ENCODE measurements around the gene DLAT. TPM values are rescaled to one million over a fixed set of nuclear protein-coding genes. Genes with fewer than 3 reads are reported as not detected.

The DLAT gene
- polyA plus RNA-seq, 2 of the 4 experiments (the other 2 are of a cell fraction): 32.5 to 42.8 TPM

DNA sequence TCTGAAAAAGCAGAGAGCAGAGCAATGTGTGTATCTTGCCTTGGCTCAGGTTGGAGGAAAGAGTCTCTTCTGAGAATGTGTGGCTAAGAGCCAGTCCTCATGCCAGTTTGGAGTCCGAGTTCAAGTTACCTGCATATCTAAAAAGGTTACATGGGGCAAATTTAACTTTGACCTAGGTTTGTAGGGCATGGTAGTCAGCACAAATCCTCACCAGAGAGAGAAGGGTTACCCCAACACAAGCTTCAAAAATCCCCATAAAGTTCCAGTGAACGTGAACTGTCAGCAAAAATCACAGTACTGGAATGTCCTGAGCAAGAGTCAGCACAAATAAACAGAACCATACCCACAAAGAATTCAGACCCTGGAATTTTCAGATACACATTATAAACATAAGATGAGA lies 75.3 kb downstream of the DLAT start:
- H3K4me1 ChIP-seq: no peaks in the 10 kb centered on the region
- TF ChIP-seq MAFK (IDR thresholded peaks at IDR 0.05; ENCODE audit: partially characterized antibody) (peak; percentile 45), KDM5A (IDR thresholded peaks at IDR 0.05) (no peak)
- FAIRE-seq (no peak), DNase-seq (ENCODE audit: low read depth in 1 of 2, low spot score in 1 of 2) (no peak), ATAC-seq (no peak)
- 72% methylated on average over 2 of the region's 2 CpGs for WGBS (ENCODE audit: missing lambda C conversion rate)
- CTCF ChIA-PET: interaction anchor here (0.9 to 1.6 kb wide), 4 partner anchors 12 to 75 kb away, joined by 3 to 6 read pairs (median 4); partner anchors contain the start of gene BCO2
- H3K27ac ChIP-seq: no peak overlapping the region
- no peaks in the 10 kb centered on the region for H3K9me3 ChIP-seq
- no peak overlapping the region for H3K4me2 ChIP-seq
- no peak overlapping the region for H3K4me3 ChIP-seq
- POLR2A ChIA-PET: interaction anchor here (1.1 kb wide), 1 partner anchor 14 kb away, joined by 3 read pairs; the partner anchor contains the start of genes SDHD and TIMM8B

DNA sequence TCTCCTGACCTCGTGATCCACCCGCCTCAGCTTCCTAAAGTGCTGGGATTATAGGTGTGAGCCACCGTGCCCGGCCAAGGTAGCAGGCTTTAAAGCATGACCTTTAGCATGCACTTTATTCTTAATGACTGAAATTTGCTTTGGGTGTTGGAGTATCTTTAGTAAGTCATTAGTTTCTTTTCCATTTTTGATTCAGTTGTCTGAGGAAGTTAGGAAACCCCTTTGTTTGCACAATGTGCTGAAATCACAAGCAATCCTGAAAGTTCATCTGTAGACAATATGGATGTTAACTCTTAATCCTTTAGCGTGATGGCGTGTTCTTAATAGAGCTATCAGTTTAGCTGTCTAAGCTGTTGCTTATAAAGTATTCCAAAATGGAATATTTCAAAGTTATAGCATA lies 78.2 kb downstream of the DLAT start:
- POLR2A ChIA-PET: interaction anchor here (0.7 kb wide), 1 partner anchor 60 kb away, joined by 10 read pairs; no protein-coding TSS in a partner anchor
- CTCF ChIA-PET: interaction anchor here (1.5 to 3.2 kb wide), 2 partner anchors 11 to 177 kb away, joined by 3 to 8 read pairs; no protein-coding TSS in a partner anchor
- H3K9me3 ChIP-seq: no peaks in the 10 kb centered on the region
- FAIRE-seq (no peak), DNase-seq (ENCODE audit: low read depth in 1 of 2, low spot score in 1 of 2) (no peak), ATAC-seq (no peak)
- H3K4me2 ChIP-seq: no peak overlapping the region
- no peak overlapping the region for H3K27ac ChIP-seq
- H3K4me3 ChIP-seq: no peak overlapping the region
- 90% methylated on average over 6 of the region's 6 CpGs for WGBS (ENCODE audit: missing lambda C conversion rate)
- H3K4me1 ChIP-seq: no peaks in the 10 kb centered on the region
- TF ChIP-seq ZSCAN20 (CRISPR knock-in tag; IDR thresholded peaks at IDR 0.05): no peak

DNA sequence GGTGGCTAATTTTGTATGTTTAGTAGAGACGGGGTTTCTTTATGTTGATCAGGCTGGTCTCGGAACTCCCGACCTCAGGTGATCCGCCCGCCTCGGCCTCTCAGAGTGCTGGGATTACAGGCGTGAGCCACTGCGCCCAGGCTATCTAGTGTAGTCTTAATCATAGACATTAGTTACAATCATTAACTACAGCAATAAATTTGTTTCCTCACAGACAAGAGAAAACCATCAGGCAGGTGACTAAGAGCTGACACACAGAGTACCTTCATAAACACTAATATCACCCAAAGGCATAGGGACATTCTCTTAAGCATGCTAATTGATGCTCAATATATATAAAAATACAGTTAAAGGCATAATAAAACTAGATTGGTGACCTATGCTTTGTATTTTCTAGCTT lies 80.9 kb downstream of the DLAT start:
- Histone ChIP-seq H3K4me2 (no peak overlapping the region), H3K27ac (no peak overlapping the region)
- POLR2A ChIA-PET: no interaction called here

More for the DNA sequence above, 80.9 kb downstream of the DLAT start:
- Histone ChIP-seq H3K4me1 (no peaks in the 10 kb centered on the region), H3K4me3 (no peak overlapping the region), H3K9me3 (no peaks in the 10 kb centered on the region)
- DNase-seq (ENCODE audit: low read depth in 1 of 2, low spot score in 1 of 2) (no peak), FAIRE-seq (no peak), ATAC-seq (no peak)
- CTCF ChIA-PET: interaction anchor here (1.4 to 3.2 kb wide), 2 partner anchors 8 to 174 kb away, joined by 3 to 8 read pairs; no protein-coding TSS in a partner anchor
- 71% methylated on average over 7 of the region's 8 CpGs for WGBS (ENCODE audit: missing lambda C conversion rate)
- no peak for TF ChIP-seq JUN (IDR thresholded peaks at IDR 0.05)
- TF ChIP-seq MYC (IDR thresholded peaks at IDR 0.05; ENCODE audit: borderline replicate concordance, low read length): no peak
- no peak for TF ChIP-seq POLR2AphosphoS2 (conservative IDR thresholded peaks at IDR 0.05; ENCODE audit: low read length)

Small RNAs within 50 kb of the gene (small RNA-seq; reads per million reads assigned to genes)
- gene AP000907.3: 0 reads per million in 6 experiments
- gene RNU6-893P: 0 to 0.26 (median 0.04) reads per million in 6 experiments

Other genes starting within 250 kb of the DLAT start
- gene ALG9, start 153.8 kb upstream of the DLAT start, polyA plus RNA-seq (2011; rRNA removed): 31.4 and 33.3 TPM in 2 replicates
- gene ALG9, start 153.8 kb upstream of the DLAT start, polyA plus RNA-seq (2017; fragmentation: RNase III; extraction: RNeasy Plus Mini Kit Qiagen cat#74134 plus additional on column Dnase treatment): 15.0 to 15.8 TPM (median 15.3 TPM) in 3 replicates
- gene FDXACB1, start 146.2 kb upstream of the DLAT start, polyA plus RNA-seq (2011; rRNA removed): 2.4 and 3.0 TPM in 2 replicates
- gene FDXACB1, start 146.2 kb upstream of the DLAT start, polyA plus RNA-seq (2017; fragmentation: RNase III; extraction: RNeasy Plus Mini Kit Qiagen cat#74134 plus additional on column Dnase treatment): 1.9 to 2.1 TPM (median 2.1 TPM) in 3 replicates
- 59.7 and 84.6 TPM in 2 replicates for gene CFAP68, start 145.9 kb upstream of the DLAT start, polyA plus RNA-seq (2011; rRNA removed)
- gene CFAP68, start 145.9 kb upstream of the DLAT start, polyA plus RNA-seq (2017; fragmentation: RNase III; extraction: RNeasy Plus Mini Kit Qiagen cat#74134 plus additional on column Dnase treatment): 36.3 to 40.3 TPM (median 36.5 TPM) in 3 replicates
- 1.1 and 3.1 TPM in 2 replicates for gene CRYAB, start 113.6 kb upstream of the DLAT start, polyA plus RNA-seq (2011; rRNA removed)
- 4.1 to 25.3 TPM (median 4.8 TPM) in 3 replicates for gene CRYAB, start 113.6 kb upstream of the DLAT start, polyA plus RNA-seq (2017; fragmentation: RNase III; extraction: RNeasy Plus Mini Kit Qiagen cat#74134 plus additional on column Dnase treatment)
- gene HSPB2, start 112.7 kb upstream of the DLAT start, polyA plus RNA-seq (2011; rRNA removed): 0.07 TPM in 1 of 2 replicates, not detected in the other
- gene HSPB2, start 112.7 kb upstream of the DLAT start, polyA plus RNA-seq (2017; fragmentation: RNase III; extraction: RNeasy Plus Mini Kit Qiagen cat#74134 plus additional on column Dnase treatment): not detected in 3 replicates
- 0.13 and 0.19 TPM in 2 replicates for gene C11orf52, start 106.5 kb upstream of the DLAT start, polyA plus RNA-seq (2011; rRNA removed)
- gene C11orf52, start 106.5 kb upstream of the DLAT start, polyA plus RNA-seq (2017; fragmentation: RNase III; extraction: RNeasy Plus Mini Kit Qiagen cat#74134 plus additional on column Dnase treatment): 0.08 TPM in 1 of 3 replicates, not detected in the others
- gene DIXDC1, start 88.1 kb upstream of the DLAT start, polyA plus RNA-seq (2011; rRNA removed): 6.9 and 7.9 TPM in 2 replicates
- gene DIXDC1, start 88.1 kb upstream of the DLAT start, polyA plus RNA-seq (2017; fragmentation: RNase III; extraction: RNeasy Plus Mini Kit Qiagen cat#74134 plus additional on column Dnase treatment): 5.5 to 7.4 TPM (median 7.1 TPM) in 3 replicates
- gene PIH1D2, start 48.6 kb downstream of the DLAT start, polyA plus RNA-seq (2011; rRNA removed): 1.4 and 1.9 TPM in 2 replicates
- gene PIH1D2, start 48.6 kb downstream of the DLAT start, polyA plus RNA-seq (2017; fragmentation: RNase III; extraction: RNeasy Plus Mini Kit Qiagen cat#74134 plus additional on column Dnase treatment): 0.98 to 1.3 TPM (median 1.2 TPM) in 3 replicates
- 14.3 and 20.1 TPM in 2 replicates for gene NKAPD1, start 48.9 kb downstream of the DLAT start, polyA plus RNA-seq (2011; rRNA removed)
- gene NKAPD1, start 48.9 kb downstream of the DLAT start, polyA plus RNA-seq (2017; fragmentation: RNase III; extraction: RNeasy Plus Mini Kit Qiagen cat#74134 plus additional on column Dnase treatment): 13.4 to 16.9 TPM (median 16.6 TPM) in 3 replicates
- gene TIMM8B, start 61.3 kb downstream of the DLAT start, polyA plus RNA-seq (2011; rRNA removed): 84.5 and 126 TPM in 2 replicates
- gene TIMM8B, start 61.3 kb downstream of the DLAT start, polyA plus RNA-seq (2017; fragmentation: RNase III; extraction: RNeasy Plus Mini Kit Qiagen cat#74134 plus additional on column Dnase treatment): 85.3 to 94.0 TPM (median 87.6 TPM) in 3 replicates
- gene SDHD, start 61.5 kb downstream of the DLAT start, polyA plus RNA-seq (2011; rRNA removed): 86.3 and 122 TPM in 2 replicates
- gene SDHD, start 61.5 kb downstream of the DLAT start, polyA plus RNA-seq (2017; fragmentation: RNase III; extraction: RNeasy Plus Mini Kit Qiagen cat#74134 plus additional on column Dnase treatment): 91.5 to 94.5 TPM (median 94.1 TPM) in 3 replicates
- 87.1 and 95.5 TPM in 2 replicates for gene IL18, start 138.7 kb downstream of the DLAT start, polyA plus RNA-seq (2011; rRNA removed)
- 114 to 122 TPM (median 119 TPM) in 3 replicates for gene IL18, start 138.7 kb downstream of the DLAT start, polyA plus RNA-seq (2017; fragmentation: RNase III; extraction: RNeasy Plus Mini Kit Qiagen cat#74134 plus additional on column Dnase treatment)
- not detected in 2 replicates for gene TEX12, start 142.0 kb downstream of the DLAT start, polyA plus RNA-seq (2011; rRNA removed)
- not detected in 3 replicates for gene TEX12, start 142.0 kb downstream of the DLAT start, polyA plus RNA-seq (2017; fragmentation: RNase III; extraction: RNeasy Plus Mini Kit Qiagen cat#74134 plus additional on column Dnase treatment)
- 1.9 and 2.1 TPM in 2 replicates for gene BCO2, start 150.1 kb downstream of the DLAT start, polyA plus RNA-seq (2011; rRNA removed)
- 0.79 to 1.8 TPM (median 1.3 TPM) in 3 replicates for gene BCO2, start 150.1 kb downstream of the DLAT start, polyA plus RNA-seq (2017; fragmentation: RNase III; extraction: RNeasy Plus Mini Kit Qiagen cat#74134 plus additional on column Dnase treatment)
- gene PTS, start 201.0 kb downstream of the DLAT start, polyA plus RNA-seq (2011; rRNA removed): 34.0 and 48.5 TPM in 2 replicates
- gene PTS, start 201.0 kb downstream of the DLAT start, polyA plus RNA-seq (2017; fragmentation: RNase III; extraction: RNeasy Plus Mini Kit Qiagen cat#74134 plus additional on column Dnase treatment): 33.6 to 34.4 TPM (median 33.9 TPM) in 3 replicates
- gene PLET1, start 235.5 kb downstream of the DLAT start, polyA plus RNA-seq (2011; rRNA removed): not detected in 2 replicates
- gene PLET1, start 235.5 kb downstream of the DLAT start, polyA plus RNA-seq (2017; fragmentation: RNase III; extraction: RNeasy Plus Mini Kit Qiagen cat#74134 plus additional on column Dnase treatment): not detected in 3 replicates

Data from A549 (cell line).